ENCODE results near the gene RPS5. TPM values are rescaled to one million over a fixed set of nuclear protein-coding genes. Genes with fewer than 3 reads are reported as not detected.
"Not testable (repeated sequence)": the region's sequence is repeated elsewhere in the genome, so short reads cannot be mapped to it uniquely, and the experiment has no call there.

The RPS5 gene
- total RNA-seq, result 1,000 to 10,000 TPM; 1,253 to 2,519 (median 2,306) TPM

GRCh38 chr19:58386576-58387337 is at the start of gene RPS5:
Gene RPS5, plus strand, starts transcription at chr19:58387269. Its CDS starts 869 bp downstream, at chr19:58388138.
- Histone ChIP-seq H3K4me3 (peak within 1 kb of the TSS; percentile 66), H3K27ac (peak within 1 kb of the TSS; percentile 98), H3K9me3 (no peaks in the 10 kb centered on the region), H3K36me3 (peaks cover 20% of the 10 kb centered on the region), H3K27me3 (no peaks in the 10 kb centered on the region), H3K4me1 (peaks cover 40% of the 10 kb centered on the region)
- 0% methylated on average over 17 of the region's 64 CpGs for WGBS
- DNase-seq (ENCODE audit: low spot score in 2 of 2), result peak; percentile 98
- TF ChIP-seq EP300 (IDR thresholded peaks at IDR 0.05), result no peak
- TF ChIP-seq POLR2A (IDR thresholded peaks at IDR 0.05), result peak in 1 of 2 donors; percentile 72
- TF ChIP-seq POLR2AphosphoS5 (IDR thresholded peaks at IDR 0.05), result peak in 2 of 3 donors; percentile 85 to 87

GRCh38 chr19:58338336-58338735 is 48.7 kb upstream of the RPS5 start:
- Histone ChIP-seq H3K4me1 (no peaks in the 10 kb centered on the region), H3K36me3 (peaks cover 44% of the 10 kb centered on the region), H3K27me3 (no peaks in the 10 kb centered on the region), H3K27ac (no peak overlapping the region), H3K9me3 (no peaks in the 10 kb centered on the region), H3K4me3 (no peak overlapping the region)
- TF ChIP-seq POLR2AphosphoS5 (IDR thresholded peaks at IDR 0.05) (no peak), POLR2A (IDR thresholded peaks at IDR 0.05) (no peak), CTCF (IDR thresholded peaks at IDR 0.05) (no peak), EP300 (IDR thresholded peaks at IDR 0.05) (no peak)
- DNase-seq (ENCODE audit: low spot score in 2 of 2), result no peak
- WGBS, result 97% methylated on average over 11 of the region's 11 CpGs

GRCh38 chr19:58338825-58339558 is 48.1 kb upstream of the RPS5 start:
- TF ChIP-seq EP300 (IDR thresholded peaks at IDR 0.05) (no peak), POLR2AphosphoS5 (IDR thresholded peaks at IDR 0.05) (no peak), CTCF (IDR thresholded peaks at IDR 0.05) (no peak), POLR2A (IDR thresholded peaks at IDR 0.05) (no peak)
- H3K27me3 ChIP-seq, result no peaks in the 10 kb centered on the region
- no peak for DNase-seq (ENCODE audit: low spot score in 2 of 2)
- WGBS, result 89% methylated on average over 25 of the region's 30 CpGs
- H3K9me3 ChIP-seq, result no peaks in the 10 kb centered on the region
- H3K4me1 ChIP-seq, result no peaks in the 10 kb centered on the region
- H3K36me3 ChIP-seq, result peaks cover 44% of the 10 kb centered on the region
- no peak overlapping the region for H3K27ac ChIP-seq
- no peak overlapping the region for H3K4me3 ChIP-seq

- H3K27ac ChIP-seq, result no peak overlapping the region
- H3K27me3 ChIP-seq, result peaks cover 28% of the 10 kb centered on the region
- WGBS, result 63% methylated on average over 5 of the region's 5 CpGs
- DNase-seq (ENCODE audit: low spot score in 2 of 2), result no peak
- no peaks in the 10 kb centered on the region for H3K9me3 ChIP-seq
- no peak overlapping the region for H3K4me3 ChIP-seq
- H3K4me1 ChIP-seq, result peaks cover 21% of the 10 kb centered on the region
- peaks cover 4% of the 10 kb centered on the region for H3K36me3 ChIP-seq
- TF ChIP-seq POLR2A (IDR thresholded peaks at IDR 0.05) (no peak), EP300 (IDR thresholded peaks at IDR 0.05) (no peak), CTCF (IDR thresholded peaks at IDR 0.05) (no peak), POLR2AphosphoS5 (IDR thresholded peaks at IDR 0.05) (no peak)
Observed at GRCh38 chr19:58345558-58345957, 41.5 kb upstream of the RPS5 start.

GRCh38 chr19:58346961-58347929 is 39.8 kb upstream of the RPS5 start:
- Histone ChIP-seq H3K27me3 (peaks cover 38% of the 10 kb centered on the region), H3K9me3 (no peaks in the 10 kb centered on the region), H3K27ac (peak overlapping the region; percentile 30), H3K36me3 (no peaks in the 10 kb centered on the region), H3K4me1 (peaks cover 21% of the 10 kb centered on the region), H3K4me3 (peak overlapping the region; percentile 50)
- TF ChIP-seq CTCF (IDR thresholded peaks at IDR 0.05), result no peak
- TF ChIP-seq POLR2AphosphoS5 (IDR thresholded peaks at IDR 0.05), result no peak
- WGBS, result 0% methylated on average over 13 of the region's 82 CpGs
- DNase-seq (ENCODE audit: low spot score in 2 of 2), result no peak

- Histone ChIP-seq H3K27ac (peak overlapping the region; percentile 10), H3K27me3 (peaks cover 38% of the 10 kb centered on the region), H3K4me1 (peaks cover 21% of the 10 kb centered on the region), H3K4me3 (peak overlapping the region; percentile 50)
- not testable (repeated sequence) for H3K36me3 ChIP-seq; H3K9me3 ChIP-seq; DNase-seq (ENCODE audit: low spot score in 2 of 2)
- WGBS, result 11% methylated on average over 12 of the region's 12 CpGs
Observed at GRCh38 chr19:58348080-58348479, 39.0 kb upstream of the RPS5 start.

All from suprapubic skin (tissue), 4 donors.